GM19397 (cell line): ENCODE data around the gene RHBDD3.
"Not testable (repeated sequence)": the region's sequence is repeated elsewhere in the genome, so short reads cannot be mapped to it uniquely, and the experiment has no call there.

ENCODE experiments used
- ATAC-seq: cut with Tn5 transposase; IDR thresholded peaks from one replicate; pipeline ENCODE4 v1.9.1; 2021; ENCODE audit warnings: mild to moderate bottlenecking, moderate library complexity; ENCODE audit not compliant: unreplicated experiment

RHBDD3 gene

GRCh38 chr22:29219881-29220670 is 47.7 kb downstream of the RHBDD3 start:
- ATAC-seq = no peak

- ATAC-seq = not testable (repeated sequence)
Measured at GRCh38 chr22:29219409-29219782, 48.4 kb downstream of the RHBDD3 start.

- no peak for ATAC-seq
Measured at GRCh38 chr22:29218758-29219408, 48.9 kb downstream of the RHBDD3 start.

GRCh38 chr22:29217827-29218757 is 49.7 kb downstream of the RHBDD3 start:
- ATAC-seq = no peak

GRCh38 chr22:29216873-29217666 is 50.7 kb downstream of the RHBDD3 start:
- ATAC-seq = no peak

- ATAC-seq = no peak
Measured at GRCh38 chr22:29216011-29216872, 51.5 kb downstream of the RHBDD3 start.

GRCh38 chr22:29215012-29215860 is 52.5 kb downstream of the RHBDD3 start:
- ATAC-seq = no peak

GRCh38 chr22:29214232-29214631 is 53.5 kb downstream of the RHBDD3 start:
- no peak for ATAC-seq

GRCh38 chr22:29213493-29213892 is 54.3 kb downstream of the RHBDD3 start:
- ATAC-seq = no peak

- ATAC-seq = no peak
Measured at GRCh38 chr22:29212743-29213142, 55.0 kb downstream of the RHBDD3 start.

GRCh38 chr22:29211466-29211865 is 56.3 kb downstream of the RHBDD3 start:
- no peak for ATAC-seq

- no peak for ATAC-seq
Measured at GRCh38 chr22:29211066-29211465, 56.7 kb downstream of the RHBDD3 start.
